ENCODE results near the gene CYP4F3. TPM values are rescaled to one million over a fixed set of nuclear protein-coding genes. Genes with fewer than 3 reads are reported as not detected.

CYP4F3 gene
- total RNA-seq, 1 experiment from 2014 or later = 0.04 TPM

- ATAC-seq = no peak
- Mint-ChIP-seq H3K27ac (no peak overlapping the region), H3K27me3 (ENCODE audit: low read depth) (peaks cover 35% of the 10 kb centered on the region), H3K36me3 (peaks cover 71% of the 10 kb centered on the region), H3K4me1 (no peaks in the 10 kb centered on the region), H3K9me3 (peaks cover 90% of the 10 kb centered on the region), H3K4me3 (no peak overlapping the region)
- no peak for DNase-seq (ENCODE audit: low spot score)
- ChIA-PET POLR2A (no interaction called here), CTCF (no interaction called here)
- TF ChIP-seq GABPB1 (CRISPR knock-in tag; IDR thresholded peaks at IDR 0.05) (peak; percentile 87), ATF3 (CRISPR knock-in tag; conservative IDR thresholded peaks at IDR 0.05) (no peak)
Measured at GRCh38 chr19:15680478-15681322, 40.0 kb downstream of the CYP4F3 start.

- TF ChIP-seq MYBL2 (CRISPR knock-in tag; IDR thresholded peaks at IDR 0.05) = no peak
- TF ChIP-seq ZNF317 (CRISPR knock-in tag; IDR thresholded peaks at IDR 0.05; ENCODE audit: borderline replicate concordance, low read depth) = no peak
- no peak for TF ChIP-seq MLX (CRISPR knock-in tag; IDR thresholded peaks at IDR 0.05)
- no peak for TF ChIP-seq AFF4 (CRISPR knock-in tag; IDR thresholded peaks at IDR 0.05; ENCODE audit: borderline replicate concordance)
- TF ChIP-seq ESRRA (CRISPR knock-in tag; IDR thresholded peaks at IDR 0.05; ENCODE audit: borderline replicate concordance) = no peak
- no peak for TF ChIP-seq NR1H2 (CRISPR knock-in tag; IDR thresholded peaks at IDR 0.05)
- TF ChIP-seq USF2 (CRISPR knock-in tag; IDR thresholded peaks at IDR 0.05) = no peak
- TF ChIP-seq ZNF532 (CRISPR knock-in tag; IDR thresholded peaks at IDR 0.05; ENCODE audit: borderline replicate concordance) = no peak
- TF ChIP-seq ZNF425 (CRISPR knock-in tag; conservative IDR thresholded peaks at IDR 0.05) = no peak
- TF ChIP-seq CREM (CRISPR knock-in tag; IDR thresholded peaks at IDR 0.05) = no peak
- Mint-ChIP-seq H3K27me3 (ENCODE audit: low read depth) (peaks cover 35% of the 10 kb centered on the region), H3K4me1 (no peaks in the 10 kb centered on the region), H3K27ac (no peak overlapping the region), H3K4me3 (no peak overlapping the region), H3K36me3 (peaks cover 82% of the 10 kb centered on the region), H3K9me3 (peaks cover 96% of the 10 kb centered on the region)
- no peak for ATAC-seq
- CTCF ChIA-PET = no interaction called here
- DNase-seq (ENCODE audit: low spot score) = no peak
- POLR2A ChIA-PET = no interaction called here
Measured at GRCh38 chr19:15683411-15683810, 42.7 kb downstream of the CYP4F3 start.
